K562 (cell line): ENCODE data around the gene EPHX1.

Experiments
- ARNT ChIP-seq, 2 experiments: fragments of 450-650 bp; IDR thresholded peaks; 2 replicates each; pipeline ENCODE4 v1.6.1; 2016; ENCODE audit warnings: mild to moderate bottlenecking in 1 of 2
- ATF2 ChIP-seq: sonication (generic); formaldehyde crosslinking; IDR thresholded peaks from 2 replicates; pipeline ENCODE4 v1.8.1; 2022; ENCODE audit warnings: missing genetic modification reagents
- HMGXB4 ChIP-seq: sonication (generic); formaldehyde crosslinking; IDR thresholded peaks from 2 replicates; pipeline ENCODE4 v1.8.1; 2023; ENCODE audit warnings: mild to moderate bottlenecking, missing genetic modification reagents

GRCh38 chr1:225834417-225835329 is 24.7 kb downstream of the EPHX1 start:
- TF ChIP-seq ATF2 (CRISPR knock-in tag) (no peak), ARNT (IDR thresholded peaks at IDR 0.05) (no peak), HMGXB4 (CRISPR knock-in tag) (no peak)
